GM23248 (cell line): ENCODE measurements around the gene LRFN4.

Experiments used
- EZH2 ChIP-seq: fragments of 200-600 bp; sonication (generic); IDR thresholded peaks from 2 replicates; pipeline ENCODE4 v1.6.1; 2018; ENCODE audit warnings: antibody characterized with exemption, mild to moderate bottlenecking; ENCODE audit not compliant: insufficient read depth, poor library complexity, severe bottlenecking
- EZH2phosphoT487 ChIP-seq: fragments of 200-600 bp; sonication (generic); IDR thresholded peaks from 2 replicates; pipeline ENCODE4 v1.6.1; 2018; ENCODE audit warnings: antibody characterized with exemption, moderate library complexity, mild to moderate bottlenecking, low read depth; ENCODE audit not compliant: insufficient read depth

DNA sequence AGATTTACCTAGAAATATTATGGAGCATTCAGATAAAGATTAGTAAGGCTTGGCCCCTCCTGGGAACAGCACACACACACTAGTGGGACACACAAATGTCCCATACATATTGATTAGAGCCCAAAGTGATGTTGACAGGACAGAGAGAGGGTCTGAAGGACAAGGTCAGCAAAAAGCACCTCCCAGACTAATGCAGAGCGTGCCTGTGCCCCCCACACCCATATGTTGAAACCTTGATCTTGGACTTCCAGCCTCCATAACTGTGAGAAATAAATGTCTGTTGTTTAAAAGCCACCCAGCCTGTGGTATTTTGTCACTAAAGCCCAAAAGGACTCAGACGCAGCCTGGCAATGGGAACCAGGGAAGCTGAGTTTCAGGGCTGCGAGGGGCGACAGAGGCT lies 27.6 kb downstream of the LRFN4 start:
- no peak for TF ChIP-seq EZH2
- no peak for TF ChIP-seq EZH2phosphoT487
